ENCODE measurements around the gene TAL2.

The TAL2 gene

DNA sequence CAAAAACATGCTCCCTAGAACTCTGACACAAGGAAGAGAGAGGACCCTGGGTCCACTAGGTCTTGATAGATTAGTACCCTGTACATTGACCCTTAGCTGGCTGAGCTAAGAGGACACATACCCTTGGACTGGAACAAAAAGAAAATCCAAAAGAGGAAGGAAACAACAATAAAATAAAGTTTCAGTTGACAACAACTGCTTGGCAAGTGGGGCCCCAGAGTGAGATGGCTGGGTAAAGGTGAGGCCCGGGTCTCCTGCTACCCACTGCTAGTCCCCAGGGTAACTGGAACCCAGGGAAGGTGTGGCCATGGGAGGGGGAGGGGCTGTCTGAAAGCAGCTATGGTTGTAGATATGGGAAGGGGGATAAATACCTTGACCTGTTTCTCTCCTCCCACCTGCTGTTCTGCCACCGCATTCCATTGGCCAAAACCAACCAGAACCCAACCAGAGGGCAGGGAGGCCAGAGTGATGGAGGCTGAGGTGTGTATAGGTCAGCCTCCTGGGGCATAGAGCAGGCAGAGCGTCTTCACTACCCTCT, 11.7 kb downstream of the TAL2 start:
- H2AFZ ChIP-seq (ENCODE audit: low read depth) = no peak overlapping the region
- H3K27ac ChIP-seq = no peak overlapping the region
- H3K4me3 ChIP-seq (IDR thresholded peaks at IDR 0.05; ENCODE audit: insufficient read depth, low read depth, low read length) = no peak overlapping the region
- no peak overlapping the region for H3K4me2 ChIP-seq
- H3K9ac ChIP-seq = no peak overlapping the region
- no peaks in the 10 kb centered on the region for H3K36me3 ChIP-seq (ENCODE audit: insufficient read depth)
- no peaks in the 10 kb centered on the region for H4K20me1 ChIP-seq (ENCODE audit: insufficient read depth)
- no peaks in the 10 kb centered on the region for H3K27me3 ChIP-seq (ENCODE audit: insufficient read depth, low read depth)
- H3K79me2 ChIP-seq (ENCODE audit: insufficient read depth, low read depth) = no peaks in the 10 kb centered on the region
- TF ChIP-seq, protein P1, sequence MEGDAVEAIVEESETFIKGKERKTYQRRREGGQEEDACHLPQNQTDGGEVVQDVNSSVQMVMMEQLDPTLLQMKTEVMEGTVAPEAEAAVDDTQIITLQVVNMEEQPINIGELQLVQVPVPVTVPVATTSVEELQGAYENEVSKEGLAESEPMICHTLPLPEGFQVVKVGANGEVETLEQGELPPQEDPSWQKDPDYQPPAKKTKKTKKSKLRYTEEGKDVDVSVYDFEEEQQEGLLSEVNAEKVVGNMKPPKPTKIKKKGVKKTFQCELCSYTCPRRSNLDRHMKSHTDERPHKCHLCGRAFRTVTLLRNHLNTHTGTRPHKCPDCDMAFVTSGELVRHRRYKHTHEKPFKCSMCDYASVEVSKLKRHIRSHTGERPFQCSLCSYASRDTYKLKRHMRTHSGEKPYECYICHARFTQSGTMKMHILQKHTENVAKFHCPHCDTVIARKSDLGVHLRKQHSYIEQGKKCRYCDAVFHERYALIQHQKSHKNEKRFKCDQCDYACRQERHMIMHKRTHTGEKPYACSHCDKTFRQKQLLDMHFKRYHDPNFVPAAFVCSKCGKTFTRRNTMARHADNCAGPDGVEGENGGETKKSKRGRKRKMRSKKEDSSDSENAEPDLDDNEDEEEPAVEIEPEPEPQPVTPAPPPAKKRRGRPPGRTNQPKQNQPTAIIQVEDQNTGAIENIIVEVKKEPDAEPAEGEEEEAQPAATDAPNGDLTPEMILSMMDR (conservative IDR thresholded peaks at IDR 0.05; ENCODE audit: low read depth, low read length) = no peak
- H3K4me1 ChIP-seq (ENCODE audit: low read depth, poor library complexity, severe bottlenecking) = no peaks in the 10 kb centered on the region

DNA sequence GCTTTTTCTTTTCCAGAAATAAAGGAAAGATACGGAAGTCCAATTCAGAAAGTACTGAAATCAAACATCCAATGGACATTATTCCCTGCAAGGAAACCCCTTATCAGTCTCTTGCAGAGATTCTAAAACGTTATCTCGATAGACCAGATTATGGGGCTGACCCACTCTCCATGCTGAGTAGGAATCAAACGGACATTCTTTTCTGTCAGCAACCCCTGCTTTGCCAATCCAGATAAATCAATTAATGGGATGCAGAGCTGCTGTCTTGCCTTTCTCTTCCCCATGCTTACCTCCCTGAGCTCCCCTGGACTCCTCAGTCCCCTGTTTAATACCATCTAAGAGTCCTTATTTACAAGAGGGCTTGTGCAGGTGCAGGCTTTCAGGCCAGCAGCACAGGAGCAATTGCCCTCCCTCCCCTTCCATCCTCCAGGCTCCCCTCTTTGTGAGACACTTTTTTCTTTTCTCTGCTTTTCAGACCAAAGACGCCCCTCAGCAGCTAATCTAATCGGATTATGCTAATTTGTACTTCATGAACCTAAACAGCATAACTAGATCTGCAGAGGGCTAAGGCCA, 14.2 kb downstream of the TAL2 start:
- Histone ChIP-seq H3K4me2 (no peak overlapping the region), H3K4me3 (IDR thresholded peaks at IDR 0.05; ENCODE audit: insufficient read depth, low read depth, low read length) (no peak overlapping the region), H3K27me3 (ENCODE audit: insufficient read depth, low read depth) (no peaks in the 10 kb centered on the region), H2AFZ (ENCODE audit: low read depth) (no peak overlapping the region), H3K9ac (no peak overlapping the region), H3K79me2 (ENCODE audit: insufficient read depth, low read depth) (no peaks in the 10 kb centered on the region), H4K20me1 (ENCODE audit: insufficient read depth) (no peaks in the 10 kb centered on the region), H3K4me1 (ENCODE audit: low read depth, poor library complexity, severe bottlenecking) (no peaks in the 10 kb centered on the region), H3K27ac (no peak overlapping the region), H3K36me3 (ENCODE audit: insufficient read depth) (no peaks in the 10 kb centered on the region)
- TF ChIP-seq, protein P1 (conservative IDR thresholded peaks at IDR 0.05; ENCODE audit: low read depth, low read length) = no peak

DNA sequence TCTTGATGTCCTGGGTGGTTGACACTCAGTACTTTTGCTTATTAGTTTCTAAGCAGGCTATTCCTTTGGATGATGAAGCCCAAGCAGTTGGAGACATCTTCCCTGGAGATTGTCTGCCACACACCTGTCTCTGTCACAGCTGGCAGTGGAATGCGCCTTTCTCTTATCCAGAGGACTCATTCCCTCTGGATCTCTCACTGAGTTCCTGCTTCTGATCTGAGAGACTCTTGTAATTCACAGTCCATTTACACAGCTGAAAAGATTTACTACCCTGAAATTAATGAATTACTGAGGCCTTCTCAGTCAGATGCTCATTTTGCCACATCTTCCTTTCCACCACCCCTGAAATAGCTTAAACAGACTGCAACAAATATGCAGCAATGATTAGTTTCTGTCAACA, 15.9 kb downstream of the TAL2 start:
- H3K9ac ChIP-seq = no peak overlapping the region
- H3K4me3 ChIP-seq (IDR thresholded peaks at IDR 0.05; ENCODE audit: insufficient read depth, low read depth, low read length) = no peak overlapping the region
- H2AFZ ChIP-seq (ENCODE audit: low read depth) = no peak overlapping the region
- H3K4me1 ChIP-seq (ENCODE audit: low read depth, poor library complexity, severe bottlenecking) = no peaks in the 10 kb centered on the region
- no peaks in the 10 kb centered on the region for H3K36me3 ChIP-seq (ENCODE audit: insufficient read depth)
- no peaks in the 10 kb centered on the region for H3K27me3 ChIP-seq (ENCODE audit: insufficient read depth, low read depth)
- no peak overlapping the region for H3K27ac ChIP-seq
- H3K4me2 ChIP-seq = no peak overlapping the region
- H3K79me2 ChIP-seq (ENCODE audit: insufficient read depth, low read depth) = no peaks in the 10 kb centered on the region
- TF ChIP-seq, protein P1 (conservative IDR thresholded peaks at IDR 0.05; ENCODE audit: low read depth, low read length) = no peak
- no peaks in the 10 kb centered on the region for H4K20me1 ChIP-seq (ENCODE audit: insufficient read depth)

DNA sequence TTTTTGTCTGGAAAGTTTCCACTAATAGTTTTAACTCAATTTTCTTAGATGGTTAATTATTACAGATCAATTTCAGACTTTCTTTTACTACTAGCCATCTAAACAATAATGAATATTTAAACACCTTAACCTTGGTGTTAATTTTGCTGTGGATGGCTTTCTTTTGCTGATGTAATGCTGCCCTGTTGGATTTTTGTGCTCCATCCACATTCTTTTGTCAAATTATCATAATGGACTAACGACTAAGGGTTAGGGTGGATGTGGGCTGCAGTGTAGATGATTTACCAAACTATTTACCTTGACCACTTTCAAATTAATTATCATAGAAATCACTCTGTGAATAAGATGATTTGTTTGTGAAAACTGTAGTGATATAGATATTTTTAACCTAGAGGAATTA, 16.5 kb downstream of the TAL2 start:
- no peaks in the 10 kb centered on the region for H3K36me3 ChIP-seq (ENCODE audit: insufficient read depth)
- H3K4me3 ChIP-seq (IDR thresholded peaks at IDR 0.05; ENCODE audit: insufficient read depth, low read depth, low read length) = no peak overlapping the region
- no peaks in the 10 kb centered on the region for H3K79me2 ChIP-seq (ENCODE audit: insufficient read depth, low read depth)
- no peak overlapping the region for H3K4me2 ChIP-seq
- H2AFZ ChIP-seq (ENCODE audit: low read depth) = no peak overlapping the region
- no peaks in the 10 kb centered on the region for H3K4me1 ChIP-seq (ENCODE audit: low read depth, poor library complexity, severe bottlenecking)
- no peak overlapping the region for H3K9ac ChIP-seq
- TF ChIP-seq, protein P1 (conservative IDR thresholded peaks at IDR 0.05; ENCODE audit: low read depth, low read length) = no peak
- no peaks in the 10 kb centered on the region for H4K20me1 ChIP-seq (ENCODE audit: insufficient read depth)
- H3K27ac ChIP-seq = no peak overlapping the region
- H3K27me3 ChIP-seq (ENCODE audit: insufficient read depth, low read depth) = no peaks in the 10 kb centered on the region

All from KMS-11 (cell line).